ENCODE data around the gene ART1. TPM values are rescaled to one million over a fixed set of nuclear protein-coding genes. Genes with fewer than 3 reads are reported as not detected.
"Not testable (repeated sequence)": the region's sequence is repeated elsewhere in the genome, so short reads cannot be mapped to it uniquely, and the experiment has no call there.

Gene ART1, protein sequence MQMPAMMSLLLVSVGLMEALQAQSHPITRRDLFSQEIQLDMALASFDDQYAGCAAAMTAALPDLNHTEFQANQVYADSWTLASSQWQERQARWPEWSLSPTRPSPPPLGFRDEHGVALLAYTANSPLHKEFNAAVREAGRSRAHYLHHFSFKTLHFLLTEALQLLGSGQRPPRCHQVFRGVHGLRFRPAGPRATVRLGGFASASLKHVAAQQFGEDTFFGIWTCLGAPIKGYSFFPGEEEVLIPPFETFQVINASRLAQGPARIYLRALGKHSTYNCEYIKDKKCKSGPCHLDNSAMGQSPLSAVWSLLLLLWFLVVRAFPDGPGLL
- not detected in 2 replicates for total RNA-seq
- long read RNA-seq = 0 reads

DNA sequence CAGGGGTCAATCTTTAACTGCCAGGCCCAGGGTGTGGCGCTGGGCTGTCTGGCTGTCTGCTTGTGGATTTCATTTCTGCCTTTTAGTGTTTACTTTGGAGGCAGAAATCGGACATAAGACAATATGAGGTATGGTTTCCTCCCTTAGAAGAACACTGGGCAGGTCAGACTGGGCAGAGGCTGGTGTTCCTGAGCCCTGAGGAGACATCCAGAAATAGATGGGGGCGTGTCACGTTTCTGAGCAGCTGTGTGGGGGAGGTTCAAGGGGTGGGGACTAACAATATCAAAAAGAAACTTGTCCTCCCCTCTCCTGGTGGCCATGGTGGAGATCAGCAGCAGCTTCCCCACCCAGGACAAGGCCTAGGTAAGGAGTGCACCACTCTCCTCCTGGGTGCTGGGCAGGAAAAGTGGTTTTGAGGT, at the start of gene ART1:
Gene ART1, plus strand, starts transcription at position 312 of the 419 bp plus-strand sequence. CDS start 14,086 bp downstream, outside the sequence.
- H3K36me3 Mint-ChIP-seq (ENCODE audit: low read depth) = no peaks in the 10 kb centered on the region

DNA sequence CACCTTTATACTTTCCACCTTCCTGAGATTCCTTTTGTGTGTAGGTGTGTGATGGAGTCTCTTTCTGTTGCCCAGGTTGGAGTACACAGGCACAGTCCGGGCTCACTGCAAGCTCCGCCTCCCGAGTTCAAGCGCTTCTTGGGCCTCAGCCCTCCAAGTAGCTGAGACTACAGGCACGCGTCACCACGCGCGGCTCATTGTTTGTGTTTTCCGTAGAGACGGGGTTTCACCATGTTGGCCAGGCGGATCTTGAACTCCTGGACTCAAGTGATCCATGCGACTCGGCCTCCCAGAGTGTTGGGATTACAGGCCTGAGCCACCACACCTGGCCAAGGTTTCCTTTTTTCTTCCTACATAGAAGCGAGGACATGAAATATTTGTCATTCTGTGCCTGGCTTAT, 47.2 kb upstream of the ART1 start:
- H3K9me3 Mint-ChIP-seq; H3K27ac Mint-ChIP-seq (ENCODE audit: unreplicated experiment); H3K4me3 Mint-ChIP-seq; H3K27me3 Mint-ChIP-seq (ENCODE audit: low read depth); DNase-seq (ENCODE audit: low read depth, low spot score); H3K36me3 Mint-ChIP-seq (ENCODE audit: low read depth); H3K4me1 Mint-ChIP-seq: not testable (repeated sequence)

More for the DNA sequence above, at the start of gene ART1:
- H3K27me3 Mint-ChIP-seq (ENCODE audit: low read depth) = peaks cover 34% of the 10 kb centered on the region
- peak within 1 kb of the TSS; percentile 44 for H3K4me3 Mint-ChIP-seq
- H3K27ac Mint-ChIP-seq (ENCODE audit: unreplicated experiment) = no peak within 1 kb of the TSS
- peaks cover 5% of the 10 kb centered on the region for H3K4me1 Mint-ChIP-seq
- TF ChIP-seq, protein P1, sequence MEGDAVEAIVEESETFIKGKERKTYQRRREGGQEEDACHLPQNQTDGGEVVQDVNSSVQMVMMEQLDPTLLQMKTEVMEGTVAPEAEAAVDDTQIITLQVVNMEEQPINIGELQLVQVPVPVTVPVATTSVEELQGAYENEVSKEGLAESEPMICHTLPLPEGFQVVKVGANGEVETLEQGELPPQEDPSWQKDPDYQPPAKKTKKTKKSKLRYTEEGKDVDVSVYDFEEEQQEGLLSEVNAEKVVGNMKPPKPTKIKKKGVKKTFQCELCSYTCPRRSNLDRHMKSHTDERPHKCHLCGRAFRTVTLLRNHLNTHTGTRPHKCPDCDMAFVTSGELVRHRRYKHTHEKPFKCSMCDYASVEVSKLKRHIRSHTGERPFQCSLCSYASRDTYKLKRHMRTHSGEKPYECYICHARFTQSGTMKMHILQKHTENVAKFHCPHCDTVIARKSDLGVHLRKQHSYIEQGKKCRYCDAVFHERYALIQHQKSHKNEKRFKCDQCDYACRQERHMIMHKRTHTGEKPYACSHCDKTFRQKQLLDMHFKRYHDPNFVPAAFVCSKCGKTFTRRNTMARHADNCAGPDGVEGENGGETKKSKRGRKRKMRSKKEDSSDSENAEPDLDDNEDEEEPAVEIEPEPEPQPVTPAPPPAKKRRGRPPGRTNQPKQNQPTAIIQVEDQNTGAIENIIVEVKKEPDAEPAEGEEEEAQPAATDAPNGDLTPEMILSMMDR (conservative IDR thresholded peaks at IDR 0.05) = no peak
- no peak for DNase-seq (ENCODE audit: low read depth, low spot score)
- no peaks in the 10 kb centered on the region for H3K9me3 Mint-ChIP-seq

DNA sequence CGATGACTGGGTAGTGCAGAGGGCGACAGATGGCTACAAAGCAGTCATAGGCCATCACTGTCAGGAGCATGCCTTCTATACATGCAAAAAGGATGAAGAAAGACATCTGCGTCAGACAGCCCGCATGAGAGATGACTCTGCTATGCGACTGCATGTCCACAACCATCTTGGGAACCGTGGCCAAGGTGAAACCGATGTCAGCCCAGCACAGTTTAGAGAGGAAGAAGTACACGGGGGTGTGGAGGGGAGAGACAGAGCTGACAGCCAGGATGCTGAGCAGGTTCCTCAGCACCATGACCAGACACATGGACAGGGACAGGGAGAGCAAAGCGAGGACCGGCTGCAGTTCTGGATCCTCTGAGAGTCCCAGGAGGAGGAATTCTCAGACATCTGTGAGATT, 44.7 kb upstream of the ART1 start:
- not testable (repeated sequence) for H3K27ac Mint-ChIP-seq (ENCODE audit: unreplicated experiment); H3K4me3 Mint-ChIP-seq; H3K36me3 Mint-ChIP-seq (ENCODE audit: low read depth); DNase-seq (ENCODE audit: low read depth, low spot score); H3K4me1 Mint-ChIP-seq; H3K9me3 Mint-ChIP-seq; H3K27me3 Mint-ChIP-seq (ENCODE audit: low read depth)

DNA sequence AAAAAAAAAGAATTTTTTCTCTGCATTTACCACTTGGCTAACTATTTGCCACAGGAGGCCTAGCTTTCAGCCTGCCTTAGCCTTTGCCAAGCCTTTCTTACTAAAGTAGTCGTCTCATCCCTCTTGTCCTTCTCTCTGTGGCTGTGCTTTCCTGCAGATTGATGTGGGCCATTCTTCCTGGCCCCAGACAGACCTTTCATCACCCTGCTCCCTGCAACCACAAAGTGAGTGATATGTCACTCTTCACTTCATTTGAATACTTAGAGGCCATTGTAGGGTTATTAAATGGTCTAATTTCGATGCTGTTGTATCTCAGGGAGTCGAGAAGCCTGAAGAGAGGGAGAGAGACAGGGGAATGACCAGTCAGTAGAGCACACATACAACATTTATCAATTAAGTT, 40.8 kb upstream of the ART1 start:
- no peak overlapping the region for H3K4me3 Mint-ChIP-seq
- H3K4me1 Mint-ChIP-seq = peaks cover 4% of the 10 kb centered on the region
- no peaks in the 10 kb centered on the region for H3K36me3 Mint-ChIP-seq (ENCODE audit: low read depth)
- DNase-seq (ENCODE audit: low read depth, low spot score) = no peak
- no peaks in the 10 kb centered on the region for H3K9me3 Mint-ChIP-seq
- TF ChIP-seq, protein P1 (conservative IDR thresholded peaks at IDR 0.05) = no peak
- no peak overlapping the region for H3K27ac Mint-ChIP-seq (ENCODE audit: unreplicated experiment)
- peaks cover 2% of the 10 kb centered on the region for H3K27me3 Mint-ChIP-seq (ENCODE audit: low read depth)

DNA sequence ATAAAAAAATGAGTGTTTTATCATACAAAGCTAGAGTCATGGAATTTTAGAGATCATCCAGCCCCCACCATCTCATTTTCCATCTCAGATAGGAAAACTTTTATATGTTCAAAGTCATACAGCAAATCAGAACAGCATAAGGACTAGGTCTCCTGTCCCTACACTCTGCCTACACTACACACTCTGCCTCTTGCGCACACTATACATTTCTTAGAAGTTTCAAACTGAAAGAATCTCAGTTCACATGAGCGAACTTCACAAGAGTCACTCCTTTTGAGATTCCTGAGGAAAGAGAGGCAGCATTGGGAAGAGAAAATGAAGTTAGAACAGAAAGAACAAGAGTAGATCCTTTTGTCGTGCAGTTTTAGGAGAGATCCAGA, 39.7 kb upstream of the ART1 start:
- Mint-ChIP-seq H3K27ac (ENCODE audit: unreplicated experiment) (no peak overlapping the region), H3K4me3 (no peak overlapping the region), H3K9me3 (no peaks in the 10 kb centered on the region), H3K4me1 (peaks cover 4% of the 10 kb centered on the region), H3K36me3 (ENCODE audit: low read depth) (no peaks in the 10 kb centered on the region), H3K27me3 (ENCODE audit: low read depth) (no peaks in the 10 kb centered on the region)
- no peak for DNase-seq (ENCODE audit: low read depth, low spot score)
- TF ChIP-seq, protein P1 (conservative IDR thresholded peaks at IDR 0.05) = no peak

DNA sequence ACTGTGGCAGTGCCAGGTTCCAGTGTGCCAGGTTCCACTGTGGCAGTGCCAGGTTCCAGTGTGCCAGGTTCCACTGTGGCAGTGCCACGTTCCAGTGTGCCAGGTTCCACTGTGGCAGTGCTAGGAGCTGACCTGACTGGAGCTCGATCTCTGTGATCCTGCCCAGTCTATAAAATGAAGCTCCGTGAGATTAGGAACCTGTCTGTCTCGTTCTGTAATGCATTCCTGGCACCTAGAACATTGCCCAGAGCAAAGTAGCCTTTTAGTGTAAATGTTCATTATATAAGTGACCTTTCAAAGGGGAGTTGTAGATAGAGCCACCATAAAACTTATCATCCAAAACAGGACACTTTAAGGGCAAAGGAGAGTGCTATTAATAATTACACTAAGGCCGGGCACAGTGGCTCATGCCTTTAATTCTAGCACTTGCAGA, 39.1 kb upstream of the ART1 start:
- DNase-seq (ENCODE audit: low read depth, low spot score) = no peak
- Mint-ChIP-seq H3K27ac (ENCODE audit: unreplicated experiment) (no peak overlapping the region), H3K36me3 (ENCODE audit: low read depth) (no peaks in the 10 kb centered on the region), H3K27me3 (ENCODE audit: low read depth) (no peaks in the 10 kb centered on the region), H3K4me3 (no peak overlapping the region), H3K4me1 (peaks cover 4% of the 10 kb centered on the region), H3K9me3 (no peaks in the 10 kb centered on the region)
- TF ChIP-seq, protein P1 (conservative IDR thresholded peaks at IDR 0.05) = no peak
